Camera-type eye (tissue), 1 donor: ENCODE measurements around the gene HSFY2. TPM values are rescaled to one million over a fixed set of nuclear protein-coding genes. Genes with fewer than 3 reads are reported as not detected.

ENCODE experiments used
- total RNA-seq: library from RNA; depleted of rRNA; stranded (reverse); fragments of >200 nt; gene quantifications from one replicate; pipeline ENCODE4 v1.2.3, GENCODE V29; 2014

HSFY2 gene, protein sequence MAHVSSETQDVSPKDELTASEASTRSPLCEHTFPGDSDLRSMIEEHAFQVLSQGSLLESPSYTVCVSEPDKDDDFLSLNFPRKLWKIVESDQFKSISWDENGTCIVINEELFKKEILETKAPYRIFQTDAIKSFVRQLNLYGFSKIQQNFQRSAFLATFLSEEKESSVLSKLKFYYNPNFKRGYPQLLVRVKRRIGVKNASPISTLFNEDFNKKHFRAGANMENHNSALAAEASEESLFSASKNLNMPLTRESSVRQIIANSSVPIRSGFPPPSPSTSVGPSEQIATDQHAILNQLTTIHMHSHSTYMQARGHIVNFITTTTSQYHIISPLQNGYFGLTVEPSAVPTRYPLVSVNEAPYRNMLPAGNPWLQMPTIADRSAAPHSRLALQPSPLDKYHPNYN
- total RNA-seq, result not detected

DNA sequence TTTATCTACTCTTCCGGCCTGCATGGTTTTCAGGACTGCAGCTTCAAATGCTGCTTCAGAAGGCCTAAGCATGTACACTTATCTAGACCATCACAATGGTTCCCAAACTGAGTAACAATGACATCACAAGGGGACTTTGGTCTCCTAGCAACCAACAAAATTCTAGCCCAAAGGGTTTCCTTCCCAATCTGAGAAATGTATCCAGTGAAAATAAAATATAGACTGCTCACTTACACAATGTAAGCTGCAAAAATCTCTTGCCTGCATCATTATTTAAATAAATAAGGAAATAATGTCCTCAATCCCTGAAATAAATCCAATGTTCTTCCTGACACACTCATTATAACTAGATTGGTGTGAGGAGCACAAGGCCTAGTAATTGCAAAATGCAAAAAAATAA is at the start of gene HSFY2:
TSS of gene HSFY2 (minus strand) at position 101 of the 400 bp plus-strand sequence. CDS start 117 bp downstream, outside the sequence.

Other genes starting within 250 kb of the HSFY2 start
- gene HSFY1, start 227.0 kb downstream of the HSFY2 start, total RNA-seq, result not detected